ENCODE measurements around the gene C20orf96. TPM values are rescaled to one million over a fixed set of nuclear protein-coding genes. Genes with fewer than 3 reads are reported as not detected.
"Not testable (repeated sequence)": the region's sequence is repeated elsewhere in the genome, so short reads cannot be mapped to it uniquely, and the experiment has no call there.

C20orf96 gene
- total RNA-seq, 1 donor from 2014 or later = 3.9 TPM

DNA sequence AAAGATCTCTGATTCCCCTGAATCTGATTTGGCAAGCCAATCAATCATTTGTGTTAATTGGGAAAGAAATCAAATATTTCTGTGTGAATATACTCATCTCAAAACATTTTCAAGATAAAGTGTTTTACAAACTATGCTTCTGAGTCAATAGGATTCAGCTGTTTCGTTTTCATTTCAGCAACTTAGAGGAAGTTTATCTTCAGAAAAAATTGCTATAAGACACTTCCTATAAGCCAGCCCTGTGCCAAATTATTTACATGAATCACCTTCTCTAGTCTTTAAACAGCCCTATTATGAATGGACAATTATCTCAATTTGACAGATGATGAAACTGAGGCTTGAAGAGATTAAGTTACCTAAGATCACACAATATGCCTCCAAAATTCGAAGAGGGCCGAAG, 52.6 kb downstream of the C20orf96 start:
- TF ChIP-seq CTCF (conservative IDR thresholded peaks at IDR 0.05; ENCODE audit: low read depth, low read length) = no peak
- no peak for DNase-seq (ENCODE audit: low read depth)
- H3K4me3 ChIP-seq (ENCODE audit: low read depth, low read length) = no peak overlapping the region

- DNase-seq (ENCODE audit: low read depth) = no peak
- TF ChIP-seq CTCF (conservative IDR thresholded peaks at IDR 0.05; ENCODE audit: low read depth, low read length) = no peak
- no peak overlapping the region for H3K4me3 ChIP-seq (ENCODE audit: low read depth, low read length)
Measured at GRCh38 chr20:237489-237888, 53.1 kb downstream of the C20orf96 start.

- TF ChIP-seq CTCF (conservative IDR thresholded peaks at IDR 0.05; ENCODE audit: low read depth, low read length) = peak; percentile 55
- no peak for DNase-seq (ENCODE audit: low read depth)
- no peak overlapping the region for H3K4me3 ChIP-seq (ENCODE audit: low read depth, low read length)
Measured at GRCh38 chr20:235891-236290, 54.7 kb downstream of the C20orf96 start.

- DNase-seq (ENCODE audit: low read depth) = no peak
- TF ChIP-seq CTCF (conservative IDR thresholded peaks at IDR 0.05; ENCODE audit: low read depth, low read length) = no peak
- no peak overlapping the region for H3K4me3 ChIP-seq (ENCODE audit: low read depth, low read length)
Measured at GRCh38 chr20:227439-228105, 63.0 kb downstream of the C20orf96 start.

DNA sequence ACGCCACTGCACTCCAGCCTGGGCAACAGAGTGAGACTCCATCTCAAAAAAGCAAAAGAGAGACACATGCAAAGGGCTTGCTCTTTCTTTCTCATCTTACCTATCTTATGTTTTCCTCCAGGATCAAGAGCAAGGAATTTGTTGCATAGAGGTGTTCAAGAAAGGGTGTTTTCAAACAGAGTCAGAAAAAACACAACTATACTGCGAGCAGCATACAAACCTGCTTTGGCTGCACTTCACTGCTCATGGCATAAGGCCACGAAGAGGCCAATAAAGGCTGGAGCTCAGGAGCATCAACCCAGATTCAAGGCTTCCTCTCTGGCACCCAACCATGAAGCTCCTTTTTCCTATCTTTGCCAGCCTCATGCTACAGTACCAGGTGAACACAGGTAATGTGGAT, 63.6 kb downstream of the C20orf96 start, which contains the start of gene DEFB129:
DEFB129 (plus strand) TSS at position 301 of the 400 bp plus-strand sequence; CDS start at position 332, 31 bp downstream.
- H3K4me3 ChIP-seq (ENCODE audit: low read depth, low read length) = no peak within 1 kb of the TSS
- no peak for TF ChIP-seq CTCF (conservative IDR thresholded peaks at IDR 0.05; ENCODE audit: low read depth, low read length)
- DNase-seq (ENCODE audit: low read depth) = no peak

GRCh38 chr20:225879-226278, 64.7 kb downstream of the C20orf96 start:
- H3K4me3 ChIP-seq (ENCODE audit: low read depth, low read length); DNase-seq (ENCODE audit: low read depth): not testable (repeated sequence)

DNA sequence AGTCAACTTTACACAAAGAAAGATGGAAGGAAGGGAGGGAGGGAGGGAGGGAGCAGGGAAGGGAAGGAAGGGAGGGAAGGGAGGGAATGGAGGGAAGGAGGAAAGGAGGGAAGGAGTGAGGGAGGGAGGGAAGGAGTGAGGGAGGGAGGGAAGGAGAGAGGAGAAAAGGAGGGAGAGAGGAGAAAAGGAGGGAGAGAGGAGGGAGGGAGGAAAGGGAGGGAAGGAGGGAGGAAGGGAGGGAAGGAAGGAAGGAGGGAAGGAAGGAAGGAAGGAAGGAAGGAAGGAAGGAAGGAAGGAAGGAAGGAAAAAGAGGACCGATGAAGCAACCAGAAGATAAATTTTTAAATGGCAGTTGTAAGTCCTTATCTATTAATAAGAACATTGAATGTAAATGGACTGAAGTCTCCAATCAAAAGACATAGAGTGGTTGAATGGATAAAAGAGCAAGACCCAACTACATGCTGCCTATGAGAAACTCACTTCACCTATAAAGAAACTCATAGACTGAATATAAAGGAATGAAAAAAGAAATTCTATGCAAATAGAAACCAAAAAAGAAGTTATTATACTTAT, 69.2 kb downstream of the C20orf96 start:
- no peak overlapping the region for H3K4me3 ChIP-seq (ENCODE audit: low read depth, low read length)
- TF ChIP-seq CTCF (conservative IDR thresholded peaks at IDR 0.05; ENCODE audit: low read depth, low read length) = no peak
- DNase-seq (ENCODE audit: low read depth) = no peak

Other genes starting within 250 kb of the C20orf96 start
- gene DEFB125, start 203.1 kb downstream of the C20orf96 start, total RNA-seq = not detected in 2 replicates
- gene DEFB126, start 148.2 kb downstream of the C20orf96 start, total RNA-seq = not detected in 2 replicates
- gene DEFB127, start 133.3 kb downstream of the C20orf96 start, total RNA-seq = not detected in 2 replicates
- not detected in 2 replicates for gene DEFB128, start 101.0 kb downstream of the C20orf96 start, total RNA-seq
- not detected in 2 replicates for gene DEFB129, start 63.5 kb downstream of the C20orf96 start, total RNA-seq
- not detected in 2 replicates for gene DEFB132, start 33.0 kb downstream of the C20orf96 start, total RNA-seq
- gene ZCCHC3, start 6.8 kb upstream of the C20orf96 start, total RNA-seq = 12.4 and 20.3 TPM in 2 replicates
- 7.9 and 10.1 TPM in 2 replicates for gene SOX12, start 34.8 kb upstream of the C20orf96 start, total RNA-seq
- gene NRSN2, start 56.4 kb upstream of the C20orf96 start, total RNA-seq = 49.1 and 52.4 TPM in 2 replicates
- gene TRIB3, start 90.0 kb upstream of the C20orf96 start, total RNA-seq = 78.8 and 112 TPM in 2 replicates
- 106 and 133 TPM in 2 replicates for gene RBCK1, start 117.5 kb upstream of the C20orf96 start, total RNA-seq
- gene TBC1D20, start 171.8 kb upstream of the C20orf96 start, total RNA-seq = 16.4 and 18.2 TPM in 2 replicates